Thymus (tissue), 11 donors: ENCODE data around the gene MLNR. TPM values are rescaled to one million over a fixed set of nuclear protein-coding genes. Genes with fewer than 3 reads are reported as not detected.

Experiments
- DNase-seq, 9 donors: peaks; one replicate each; pipeline ENCODE4 v3.0.0-alpha.2; 2013; ENCODE audit warnings: low spot score in 9 of 9, low read depth in 6 of 9, missing footprints in 1 of 9
- H3K27ac ChIP-seq, 2 donors: one replicate each; pipeline ENCODE4 v1.5.1; 2013; ENCODE audit warnings: control low read depth in 1 of 2, low read depth in 1 of 2, low read length in 1 of 2, mild to moderate bottlenecking in 1 of 2, moderate library complexity in 1 of 2
- H3K27me3 ChIP-seq, 2 donors: one replicate each; pipeline ENCODE4 v1.5.1; 2013; ENCODE audit warnings: low read length in 1 of 2; ENCODE audit not compliant: control insufficient read depth in 2 of 2, insufficient read depth in 1 of 2
- H3K36me3 ChIP-seq, 2 donors: one replicate each; pipeline ENCODE4 v1.5.1; 2013; ENCODE audit warnings: low read length in 1 of 2, mild to moderate bottlenecking in 1 of 2, moderate library complexity in 1 of 2; ENCODE audit not compliant: control insufficient read depth in 2 of 2, insufficient read depth in 2 of 2
- H3K4me1 ChIP-seq, 2 donors: one replicate each; pipeline ENCODE4 v1.5.1; 2013; ENCODE audit warnings: low read length in 2 of 2; ENCODE audit not compliant: control insufficient read depth in 2 of 2, insufficient read depth in 2 of 2
- H3K4me3 ChIP-seq, 2 donors: one replicate each; pipeline ENCODE4 v1.5.1; 2013; ENCODE audit warnings: low read length in 2 of 2, control low read depth in 1 of 2, mild to moderate bottlenecking in 1 of 2
- H3K9me3 ChIP-seq, 2 donors: one replicate each; pipeline ENCODE4 v1.5.1; 2013; ENCODE audit warnings: low read length in 1 of 2, mild to moderate bottlenecking in 1 of 2; ENCODE audit not compliant: control insufficient read depth in 2 of 2, insufficient read depth in 1 of 2
- WGBS: extraction: QIAGEN DNeasy Blood & Tissue Kit; methylation state at CpG from one replicate; pipeline ENCODE4 v1.1.7; 2013; 5-methylcytosine and 5-hydroxymethylcytosine counted together
- polyA plus RNA-seq: library from polyadenylated mRNA; stranded (reverse); fragments of 200-250 nt; gene quantifications from one replicate; pipeline ENCODE4 v1.2.3, GENCODE V29; 2013
- total RNA-seq: library from RNA; stranded (reverse); fragments of 120-200 nt; gene quantifications from one replicate; pipeline ENCODE4 v1.2.4, GENCODE V29; 2013
- donor health status: healthy.

MLNR gene
- total and polyA plus RNA-seq, 2 donors: 0.09 TPM; not detected in 1

DNA sequence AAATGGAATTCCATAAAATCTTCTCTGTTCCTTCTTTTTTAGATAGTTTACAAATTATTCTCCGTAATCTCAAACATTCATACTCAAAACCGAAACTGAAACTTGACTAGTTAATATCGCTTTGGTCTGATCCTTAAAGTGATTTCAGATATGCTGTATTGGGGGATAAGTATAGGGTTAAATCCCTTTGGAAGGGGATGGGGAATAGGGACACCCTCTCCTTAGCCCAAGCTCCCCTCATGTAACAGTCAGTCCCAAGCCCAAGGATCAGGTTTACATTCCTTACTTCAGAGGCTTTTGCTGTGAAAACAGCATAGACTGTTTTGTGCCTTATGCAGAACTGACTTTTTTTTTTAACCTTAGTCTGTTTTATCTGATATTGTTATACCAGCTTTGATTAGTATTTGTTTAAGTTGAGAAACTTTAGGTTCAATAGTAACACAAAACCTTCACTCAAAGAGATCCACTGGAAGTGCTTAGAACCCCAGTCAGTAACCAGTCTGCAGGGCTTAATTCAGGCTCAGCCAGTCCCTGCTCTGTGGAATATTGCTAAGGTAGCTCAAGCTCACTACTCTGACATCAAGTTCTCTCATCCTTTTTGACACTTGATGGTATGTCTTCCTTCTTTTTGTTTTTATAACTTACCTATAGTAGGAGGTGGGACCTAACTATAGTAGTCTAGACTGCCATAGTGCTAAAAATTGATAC is 38.1 kb downstream of the MLNR start:
- Histone ChIP-seq H3K27me3 (no peaks in the 10 kb centered on the region), H3K36me3 (peaks cover 16 to 41% of the 10 kb centered on the region in 2 donors), H3K9me3 (no peaks in the 10 kb centered on the region), H3K27ac (peak overlapping the region in 1 of 2 donors; percentile 46), H3K4me1 (no peaks in the 10 kb centered on the region), H3K4me3 (peak overlapping the region in 1 of 2 donors; percentile 46)
- WGBS: 11% methylated on average over 3 of the region's 3 CpGs
- no peak for DNase-seq

- over 99% methylated on average over 6 of the region's 6 CpGs for WGBS
- DNase-seq: no peak
- H3K4me3 ChIP-seq: no peak overlapping the region
- no peaks in the 10 kb centered on the region for H3K4me1 ChIP-seq
- H3K36me3 ChIP-seq: peaks cover 16 to 37% of the 10 kb centered on the region in 2 donors
- H3K27me3 ChIP-seq: no peaks in the 10 kb centered on the region
- H3K27ac ChIP-seq: no peak overlapping the region
- H3K9me3 ChIP-seq: no peaks in the 10 kb centered on the region
Measured at GRCh38 chr13:49259586-49259985, 39.4 kb downstream of the MLNR start.

DNA sequence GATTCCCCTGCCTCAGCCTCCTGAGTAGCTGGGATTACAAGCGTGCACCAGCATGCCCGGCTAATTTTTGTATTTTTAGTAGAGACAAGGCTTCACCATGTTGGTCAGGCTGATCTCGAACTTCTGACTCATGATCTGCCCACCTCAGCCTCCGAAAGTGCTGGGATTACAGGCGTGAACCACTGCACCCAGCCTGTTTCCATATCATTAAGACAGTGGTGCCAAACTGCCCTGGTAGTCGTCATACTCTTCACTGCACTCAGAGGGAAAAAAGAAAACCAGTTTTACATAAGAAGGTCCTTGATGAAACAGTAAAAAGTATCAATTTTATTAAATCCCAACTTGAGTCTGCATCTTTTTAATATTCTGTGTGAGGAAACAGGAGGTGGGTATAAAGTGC is 42.5 kb downstream of the MLNR start:
- no peak for DNase-seq
- H3K27ac ChIP-seq: no peak overlapping the region
- H3K36me3 ChIP-seq: peaks cover 10 to 27% of the 10 kb centered on the region in 2 donors
- no peak overlapping the region for H3K4me3 ChIP-seq
- no peaks in the 10 kb centered on the region for H3K9me3 ChIP-seq
- H3K27me3 ChIP-seq: no peaks in the 10 kb centered on the region
- WGBS: 95% methylated on average over 6 of the region's 6 CpGs
- no peaks in the 10 kb centered on the region for H3K4me1 ChIP-seq

DNA sequence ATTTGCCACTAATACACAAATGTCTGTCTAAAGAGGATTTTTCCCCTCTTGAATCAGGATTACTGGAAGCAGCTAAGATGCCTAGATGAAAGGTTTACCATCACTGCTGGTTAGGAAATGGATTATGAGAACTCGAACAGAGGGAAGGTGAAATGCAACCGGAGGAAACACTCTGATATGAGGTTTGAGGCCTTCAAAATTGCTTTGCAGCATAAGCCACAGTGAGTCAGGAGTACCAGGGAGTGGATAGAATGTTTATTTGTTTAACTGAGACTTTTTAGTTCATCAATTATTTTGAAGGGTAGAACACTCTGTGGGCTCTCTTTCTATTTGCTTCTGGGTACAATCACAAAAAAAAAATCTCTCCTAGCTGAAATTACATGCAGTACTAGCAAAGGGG is 45.7 kb downstream of the MLNR start:
- no peak overlapping the region for H3K4me3 ChIP-seq
- no peaks in the 10 kb centered on the region for H3K4me1 ChIP-seq
- peaks cover 4 to 22% of the 10 kb centered on the region in 2 donors for H3K36me3 ChIP-seq
- no peak overlapping the region for H3K27ac ChIP-seq
- 63% methylated on average over 2 of the region's 2 CpGs for WGBS
- no peaks in the 10 kb centered on the region for H3K9me3 ChIP-seq
- DNase-seq: no peak
- H3K27me3 ChIP-seq: no peaks in the 10 kb centered on the region

- H3K27ac ChIP-seq: no peak overlapping the region
- no peak overlapping the region for H3K4me3 ChIP-seq
- H3K9me3 ChIP-seq: no peaks in the 10 kb centered on the region
- H3K27me3 ChIP-seq: no peaks in the 10 kb centered on the region
- 43% methylated on average over 1 of the region's 1 CpG for WGBS
- DNase-seq: no peak
- no peaks in the 10 kb centered on the region for H3K4me1 ChIP-seq
- H3K36me3 ChIP-seq: peaks cover 4 to 11% of the 10 kb centered on the region in 2 donors
Measured at GRCh38 chr13:49271264-49271663, 51.1 kb downstream of the MLNR start.

Other genes with a start within 250 kb of the MLNR start
- gene FNDC3A, start 244.4 kb upstream of the MLNR start, total RNA-seq: 28.0 TPM
- 28.5 TPM for gene FNDC3A, start 244.4 kb upstream of the MLNR start, polyA plus RNA-seq
- gene CDADC1, start 27.6 kb downstream of the MLNR start, total RNA-seq: 4.9 TPM
- 8.0 TPM for gene CDADC1, start 27.6 kb downstream of the MLNR start, polyA plus RNA-seq
- gene CAB39L, start 223.7 kb downstream of the MLNR start, total RNA-seq: 7.9 TPM
- gene CAB39L, start 223.7 kb downstream of the MLNR start, polyA plus RNA-seq: 7.6 TPM
- gene SETDB2, start 223.9 kb downstream of the MLNR start, total RNA-seq: 15.5 TPM
- 8.1 TPM for gene SETDB2, start 223.9 kb downstream of the MLNR start, polyA plus RNA-seq